ENCODE measurements around the gene GLI1.
A peak's percentile ranks its signal among the peaks of the same experiment; 100 is the strongest.

The GLI1 gene

DNA sequence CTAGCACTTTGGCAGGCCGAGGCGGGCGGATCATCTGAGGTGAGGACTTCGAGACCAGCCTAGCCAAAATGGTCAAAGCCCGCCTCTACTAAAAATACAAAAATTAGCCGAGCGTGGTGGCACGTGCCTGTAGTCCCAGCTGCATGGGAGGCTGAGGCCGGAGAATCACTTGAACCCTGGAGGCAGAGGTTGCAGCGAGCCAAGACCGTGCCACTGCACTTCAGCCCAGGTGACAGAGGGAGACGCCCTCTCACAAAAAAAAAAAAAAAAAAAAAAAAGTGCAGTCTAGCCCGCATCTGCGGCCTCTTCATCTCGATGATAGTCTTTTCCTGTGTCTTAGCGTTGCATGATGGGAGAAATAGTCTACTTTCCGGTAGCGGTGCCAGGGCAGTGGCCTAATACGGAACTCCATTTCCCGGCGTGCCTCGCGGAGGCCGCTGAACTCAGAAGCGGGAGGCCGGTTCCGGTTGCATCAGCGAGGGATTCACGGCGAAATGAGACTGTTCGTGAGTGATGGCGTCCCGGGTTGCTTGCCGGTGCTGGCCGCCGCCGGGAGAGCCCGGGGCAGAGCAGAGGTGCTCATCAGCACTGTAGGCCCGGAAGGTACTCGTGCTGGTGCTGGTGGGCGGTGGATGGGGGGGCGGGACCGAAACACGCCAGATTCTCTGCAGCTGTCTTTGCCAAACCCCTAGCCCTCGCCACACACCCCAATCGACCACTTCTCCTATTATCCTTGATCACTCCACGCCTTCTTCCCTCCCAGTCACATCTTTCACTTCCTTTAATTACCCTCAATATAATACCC, 28.2 kb downstream of the GLI1 start, which contains the start of gene MARS1:
MARS1 (plus strand) TSS at position 472 of the 805 bp plus-strand sequence; CDS start at position 495, 23 bp downstream.
- TF ChIP-seq CTCF (IDR thresholded peaks at IDR 0.05): peak; percentile 38; the same call in 1 of the 2 replicates

GRCh38 chr12:57488402-57489156, 29.0 kb downstream of the GLI1 start:
- TF ChIP-seq CTCF (IDR thresholded peaks at IDR 0.05): no peak

DNA sequence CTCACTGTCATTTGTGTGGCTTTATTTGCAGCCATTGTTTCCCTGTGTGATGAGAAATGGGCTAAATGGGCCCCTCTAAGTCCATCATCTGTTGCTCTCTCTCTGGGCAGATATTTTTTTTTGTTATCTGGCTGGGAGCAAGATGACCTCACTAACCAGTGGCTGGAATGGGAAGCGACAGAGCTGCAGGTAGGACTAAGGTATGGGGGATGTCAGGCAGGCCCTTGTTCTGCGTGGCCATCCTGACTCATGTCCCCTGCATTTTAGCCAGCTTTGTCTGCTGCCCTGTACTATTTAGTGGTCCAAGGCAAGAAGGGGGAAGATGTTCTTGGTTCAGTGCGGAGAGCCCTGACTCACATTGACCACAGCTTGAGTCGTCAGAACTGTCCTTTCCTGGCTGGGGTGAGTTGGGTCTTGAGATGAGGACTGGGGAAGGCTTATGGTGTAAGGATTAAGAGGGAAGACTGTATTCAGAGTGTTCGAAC, 29.6 kb downstream of the GLI1 start:
- TF ChIP-seq CTCF (IDR thresholded peaks at IDR 0.05): no peak

DNA sequence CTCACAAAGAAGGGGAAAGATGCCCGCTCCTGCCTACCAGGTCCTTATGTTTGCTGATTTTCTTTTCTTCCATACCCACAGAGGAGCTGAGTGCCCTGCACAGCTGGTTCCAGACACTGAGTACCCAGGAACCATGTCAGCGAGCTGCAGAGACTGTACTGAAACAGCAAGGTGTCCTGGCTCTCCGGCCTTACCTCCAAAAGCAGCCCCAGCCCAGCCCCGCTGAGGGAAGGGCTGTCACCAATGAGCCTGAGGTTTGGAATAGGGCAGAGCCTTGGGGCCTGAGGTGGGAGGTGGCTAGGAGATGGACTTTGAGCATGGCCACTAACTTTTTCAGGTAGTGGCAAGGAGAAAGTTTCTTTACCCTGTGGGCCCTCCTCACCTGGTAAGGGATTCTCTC, 30.5 kb downstream of the GLI1 start:
- no peak for TF ChIP-seq CTCF (IDR thresholded peaks at IDR 0.05)

DNA sequence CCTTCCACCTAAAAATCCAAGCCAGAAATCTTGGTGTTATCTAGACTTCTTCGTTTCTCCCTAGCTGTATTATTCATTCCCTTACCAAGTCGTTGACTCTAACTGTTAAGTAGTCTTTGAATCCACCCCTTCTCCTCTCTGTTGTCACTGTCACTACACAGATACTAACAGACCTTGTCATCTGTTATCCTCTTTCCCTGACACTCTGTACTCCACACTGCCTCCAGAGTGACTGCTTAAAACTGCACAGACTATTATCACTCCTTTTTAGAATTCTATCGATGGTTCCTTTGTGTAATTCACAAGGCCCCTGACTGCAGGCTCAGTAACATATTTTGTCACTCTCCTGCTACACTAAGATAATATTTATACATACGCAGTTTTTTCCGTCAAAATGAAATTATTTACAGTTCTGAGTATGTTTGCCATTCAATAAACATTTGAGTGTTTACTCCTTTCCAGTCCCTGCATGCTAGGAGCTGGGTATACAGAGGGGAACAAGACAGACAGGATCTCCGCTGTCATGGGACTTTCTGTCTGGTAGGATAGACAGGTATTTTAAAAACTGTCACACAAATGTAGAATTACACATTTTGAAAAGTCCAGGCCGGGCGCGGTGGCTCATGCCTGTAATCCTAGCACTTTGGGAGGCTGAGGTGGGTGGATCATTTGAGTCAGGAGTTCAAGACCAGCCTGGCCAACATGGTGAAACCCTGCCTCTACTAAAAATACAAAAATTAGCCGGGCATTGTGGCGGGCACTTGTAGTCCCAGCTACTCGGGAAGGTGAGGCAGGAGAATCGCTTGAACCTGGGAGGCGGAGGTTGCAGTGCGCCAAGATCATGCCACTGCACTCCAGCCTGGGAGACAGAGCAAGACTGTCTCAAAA, 32.1 kb downstream of the GLI1 start:
- TF ChIP-seq CTCF (IDR thresholded peaks at IDR 0.05): peak; percentile 27; the same call in 1 of the 2 replicates

GRCh38 chr12:57496822-57497221, 37.2 kb downstream of the GLI1 start:
- TF ChIP-seq CTCF (IDR thresholded peaks at IDR 0.05): no peak

Measured in LNCAP (cell line).